Measurements from ENCODE around the gene ZNF236.
"Not testable (repeated sequence)": the region's sequence is repeated elsewhere in the genome, so short reads cannot be mapped to it uniquely, and the experiment has no call there.

The ZNF236 gene

DNA sequence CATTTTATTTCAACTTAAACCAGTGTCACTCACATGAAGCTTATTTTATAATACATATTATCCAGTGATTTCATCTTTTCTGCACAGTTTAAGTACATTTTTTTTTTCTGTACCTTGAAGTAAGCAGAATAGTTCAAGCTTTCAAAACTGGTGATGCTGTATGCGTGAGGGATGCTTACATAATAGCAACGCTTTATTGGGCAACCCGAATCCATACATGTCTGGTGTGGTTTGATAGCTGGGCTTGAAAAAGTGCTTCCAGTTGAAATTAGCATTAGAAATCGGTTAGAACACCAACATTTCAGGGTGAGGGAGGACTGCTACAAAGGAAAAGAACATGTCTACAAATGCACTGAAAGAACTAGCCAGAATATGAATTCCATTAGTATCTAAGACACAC is 192.8 kb downstream of the ZNF236 start:
- DNase-seq (ENCODE audit: low read depth): no peak
- H3K4me3 ChIP-seq (replicated peaks; ENCODE audit: low read depth, low read length): no peak overlapping the region
- TF ChIP-seq, protein P1, sequence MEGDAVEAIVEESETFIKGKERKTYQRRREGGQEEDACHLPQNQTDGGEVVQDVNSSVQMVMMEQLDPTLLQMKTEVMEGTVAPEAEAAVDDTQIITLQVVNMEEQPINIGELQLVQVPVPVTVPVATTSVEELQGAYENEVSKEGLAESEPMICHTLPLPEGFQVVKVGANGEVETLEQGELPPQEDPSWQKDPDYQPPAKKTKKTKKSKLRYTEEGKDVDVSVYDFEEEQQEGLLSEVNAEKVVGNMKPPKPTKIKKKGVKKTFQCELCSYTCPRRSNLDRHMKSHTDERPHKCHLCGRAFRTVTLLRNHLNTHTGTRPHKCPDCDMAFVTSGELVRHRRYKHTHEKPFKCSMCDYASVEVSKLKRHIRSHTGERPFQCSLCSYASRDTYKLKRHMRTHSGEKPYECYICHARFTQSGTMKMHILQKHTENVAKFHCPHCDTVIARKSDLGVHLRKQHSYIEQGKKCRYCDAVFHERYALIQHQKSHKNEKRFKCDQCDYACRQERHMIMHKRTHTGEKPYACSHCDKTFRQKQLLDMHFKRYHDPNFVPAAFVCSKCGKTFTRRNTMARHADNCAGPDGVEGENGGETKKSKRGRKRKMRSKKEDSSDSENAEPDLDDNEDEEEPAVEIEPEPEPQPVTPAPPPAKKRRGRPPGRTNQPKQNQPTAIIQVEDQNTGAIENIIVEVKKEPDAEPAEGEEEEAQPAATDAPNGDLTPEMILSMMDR (IDR thresholded peaks at IDR 0.05; ENCODE audit: low read length, missing control alignments): no peak

DNA sequence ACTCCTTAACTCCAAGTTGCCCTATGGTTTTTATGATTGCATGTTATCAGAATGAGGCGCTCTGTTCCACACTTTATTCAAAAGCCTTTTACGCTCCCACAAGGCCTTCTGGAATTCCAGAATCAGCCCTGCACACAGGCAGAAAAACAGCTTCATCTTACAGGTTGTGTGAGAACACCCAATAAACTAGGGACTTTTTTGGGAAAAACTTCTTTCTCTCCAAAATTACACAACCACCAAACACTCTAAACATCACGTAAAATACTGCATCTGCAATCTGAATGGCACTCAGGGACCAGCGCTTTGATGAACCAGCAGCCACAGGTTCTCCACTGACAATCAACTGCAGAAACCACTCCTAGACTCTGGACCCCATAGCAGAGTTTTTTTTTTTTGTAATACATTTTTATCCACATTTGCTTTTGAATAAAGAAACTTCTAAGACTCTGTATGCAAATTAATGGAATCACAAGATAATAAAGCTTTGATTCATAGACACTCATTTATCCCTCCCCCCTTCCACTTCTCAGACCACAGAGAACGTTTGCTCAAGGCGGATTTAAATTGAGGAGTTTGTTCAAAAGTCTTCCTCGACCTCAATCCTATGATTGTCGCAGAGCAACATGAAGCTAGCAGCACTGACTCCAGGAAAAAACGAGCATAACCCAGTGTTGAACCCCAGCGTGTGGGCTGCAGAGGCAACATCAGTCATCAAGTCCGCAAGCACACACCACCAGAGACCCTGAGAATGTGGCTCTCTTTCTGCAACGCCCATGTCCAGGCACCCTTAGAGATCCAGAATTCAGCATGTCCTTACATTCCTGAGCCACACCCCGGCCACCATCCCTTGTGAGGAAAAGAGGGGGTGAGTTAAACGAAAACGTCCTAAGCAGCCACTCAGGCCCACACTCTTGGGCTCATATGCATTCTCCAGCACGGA is 193.7 kb downstream of the ZNF236 start:
- TF ChIP-seq, protein P1 (IDR thresholded peaks at IDR 0.05; ENCODE audit: low read length, missing control alignments): no peak
- no peak overlapping the region for H3K4me3 ChIP-seq (replicated peaks; ENCODE audit: low read depth, low read length)
- no peak for DNase-seq (ENCODE audit: low read depth)

DNA sequence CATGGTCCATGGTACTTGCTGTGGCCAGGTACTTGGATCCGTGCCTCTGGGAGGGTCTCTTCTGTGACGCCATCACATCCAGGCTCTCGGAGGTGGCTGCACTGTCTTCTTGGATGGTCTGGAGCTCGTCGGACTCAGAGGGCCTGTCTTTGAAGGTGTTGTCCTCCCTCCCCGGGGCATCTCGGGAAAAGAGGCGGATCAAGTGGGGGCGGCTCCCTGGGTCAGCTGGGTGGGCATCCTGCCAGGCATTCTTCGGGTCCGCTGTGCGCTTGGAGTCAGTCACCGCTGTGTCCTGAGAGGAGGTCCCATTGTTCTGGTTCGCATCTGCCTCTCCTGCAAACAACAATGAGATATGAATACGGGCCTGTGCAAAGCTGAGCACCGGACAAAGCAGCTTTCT is 194.6 kb downstream of the ZNF236 start:
- TF ChIP-seq, protein P1 (IDR thresholded peaks at IDR 0.05; ENCODE audit: low read length, missing control alignments): no peak
- no peak overlapping the region for H3K4me3 ChIP-seq (replicated peaks; ENCODE audit: low read depth, low read length)
- no peak for DNase-seq (ENCODE audit: low read depth)

DNA sequence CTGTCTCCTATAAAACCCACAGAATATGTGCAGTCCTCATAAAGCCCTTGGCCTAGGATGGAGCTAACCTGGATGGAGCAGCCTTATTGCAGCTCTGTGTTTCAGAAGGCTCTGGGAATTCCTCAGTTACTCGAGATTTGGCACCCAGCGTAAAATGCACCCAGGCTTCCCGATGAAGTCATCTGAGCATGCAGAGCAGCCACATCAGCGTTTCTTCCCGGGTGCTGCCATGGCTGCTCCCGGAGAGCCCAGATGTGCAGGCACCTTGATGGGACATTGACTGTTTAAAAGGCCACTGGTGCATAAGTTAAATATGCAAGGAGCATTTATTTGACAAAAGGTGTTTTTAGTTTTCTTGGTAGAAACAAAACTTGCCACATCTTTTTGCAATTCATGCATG is 195.0 kb downstream of the ZNF236 start:
- DNase-seq (ENCODE audit: low read depth): no peak
- no peak overlapping the region for H3K4me3 ChIP-seq (replicated peaks; ENCODE audit: low read depth, low read length)
- TF ChIP-seq, protein P1 (IDR thresholded peaks at IDR 0.05; ENCODE audit: low read length, missing control alignments): no peak

DNA sequence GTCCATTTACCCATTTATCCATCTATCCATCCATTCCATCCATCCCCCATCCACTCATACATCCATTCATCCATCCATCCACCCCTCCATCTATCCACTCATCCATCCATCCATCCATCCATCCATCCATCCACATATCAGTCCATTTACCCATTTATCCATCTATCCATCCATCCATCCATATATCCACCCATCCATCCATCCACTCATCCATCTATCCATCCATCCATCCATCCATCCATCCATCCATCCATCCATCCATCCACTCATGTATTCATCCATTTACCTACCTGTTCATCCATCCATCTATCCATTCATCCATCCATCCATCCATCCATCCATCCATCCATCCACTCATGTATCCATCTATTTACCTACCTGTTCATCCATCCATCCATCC is 196.3 kb downstream of the ZNF236 start:
- not testable (repeated sequence) for DNase-seq (ENCODE audit: low read depth); H3K4me3 ChIP-seq (replicated peaks; ENCODE audit: low read depth, low read length)

DNA sequence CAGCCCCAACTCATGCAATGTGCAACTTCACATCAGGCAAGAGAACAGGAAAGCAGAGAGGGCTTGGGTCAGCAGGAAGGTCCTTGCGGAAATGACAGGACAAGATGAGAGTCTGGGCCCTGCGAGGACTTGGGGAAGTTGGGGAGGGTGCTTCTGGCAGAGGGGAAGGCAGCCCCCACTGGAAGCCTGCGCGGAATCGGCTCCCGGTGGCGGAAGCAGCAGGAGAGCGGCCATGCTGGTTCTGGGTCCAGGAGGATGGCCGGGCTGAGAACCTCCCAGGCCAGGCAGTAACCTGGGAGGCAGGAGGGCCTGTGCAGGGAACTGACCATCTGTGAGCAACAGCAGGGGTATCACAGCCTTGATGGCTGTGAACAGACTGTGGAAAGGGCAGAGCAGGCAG is 197.3 kb downstream of the ZNF236 start:
- no peak for DNase-seq (ENCODE audit: low read depth)
- H3K4me3 ChIP-seq (replicated peaks; ENCODE audit: low read depth, low read length): no peak overlapping the region
- TF ChIP-seq, protein P1 (IDR thresholded peaks at IDR 0.05; ENCODE audit: low read length, missing control alignments): no peak

Measured in fibroblast of pulmonary artery (primary cell).